Mesodermal cell (in vitro differentiated cells): Measurements from ENCODE around the gene PUS1.

Experiments used
- H3K27ac ChIP-seq: 2 replicates; pipeline ENCODE4 v1.7.0; 2013; ENCODE audit warnings: mild to moderate bottlenecking, low read depth, low read length, moderate library complexity; ENCODE audit not compliant: severe bottlenecking
- H3K36me3 ChIP-seq: 2 replicates; pipeline ENCODE4 v1.7.1; 2013; ENCODE audit warnings: mild to moderate bottlenecking, low read length, moderate library complexity; ENCODE audit not compliant: control insufficient read depth, insufficient read depth
- H3K4me1 ChIP-seq: one replicate; pipeline ENCODE4 v1.7.1; 2013; ENCODE audit warnings: mild to moderate bottlenecking, low read length; ENCODE audit not compliant: insufficient read depth, control insufficient read depth, poor library complexity, severe bottlenecking
- H3K4me3 ChIP-seq: 2 replicates; pipeline ENCODE4 v1.7.0; 2013; ENCODE audit warnings: low read length, control low read depth, mild to moderate bottlenecking; ENCODE audit not compliant: insufficient read depth, poor library complexity, severe bottlenecking; ENCODE audit errors: extremely low read depth
- H3K9me3 ChIP-seq: 2 replicates; pipeline ENCODE4 v1.7.1; 2013; ENCODE audit warnings: mild to moderate bottlenecking, low read length, moderate library complexity; ENCODE audit not compliant: control insufficient read depth
- WGBS, 2 experiments: methylation state at CpG; one replicate each; pipeline ENCODE4 v1.1.5; 2013; ENCODE audit warnings: missing lambda C conversion rate in 2 of 2; ENCODE audit not compliant: insufficient coverage in 2 of 2; 5-methylcytosine and 5-hydroxymethylcytosine counted together

PUS1 gene

DNA sequence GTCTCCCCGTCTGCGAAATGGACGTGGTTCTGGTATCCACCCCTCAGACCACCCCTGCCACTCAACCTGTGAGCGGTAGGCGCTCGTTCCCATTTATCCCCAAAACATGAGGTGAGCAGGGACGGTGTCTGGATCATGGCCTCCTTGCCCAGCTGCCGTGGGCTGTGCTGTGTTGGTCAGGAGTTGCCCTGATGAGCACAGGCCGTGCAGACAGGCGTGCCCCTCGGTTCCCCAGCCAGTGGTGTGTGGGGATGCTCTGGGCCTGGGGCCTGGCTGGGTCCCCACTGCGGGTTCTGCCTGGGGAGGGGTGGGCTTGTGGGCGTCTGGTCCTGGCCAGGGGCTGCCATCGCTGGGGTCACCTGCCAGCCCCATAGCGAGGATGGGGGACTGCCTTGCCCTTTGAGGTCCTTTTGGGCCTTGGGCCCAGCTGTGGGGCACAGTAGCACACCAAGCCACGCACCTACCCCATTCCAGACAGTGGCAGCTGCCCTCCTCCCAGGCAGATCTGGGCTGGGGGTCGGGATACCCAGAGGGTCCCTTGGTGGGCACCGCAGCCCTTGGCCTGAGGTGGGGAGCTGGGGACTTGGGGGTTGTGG, 11.3 kb upstream of the PUS1 start:
- WGBS, 2 experiments, result 94 to 96% methylated on average over 12 to 16 of the region's 18 CpGs
- H3K4me3 ChIP-seq, result no peak overlapping the region
- peaks cover 69% of the 10 kb centered on the region for H3K36me3 ChIP-seq
- peaks cover 2% of the 10 kb centered on the region for H3K4me1 ChIP-seq
- no peak overlapping the region for H3K27ac ChIP-seq
- H3K9me3 ChIP-seq, result no peaks in the 10 kb centered on the region

DNA sequence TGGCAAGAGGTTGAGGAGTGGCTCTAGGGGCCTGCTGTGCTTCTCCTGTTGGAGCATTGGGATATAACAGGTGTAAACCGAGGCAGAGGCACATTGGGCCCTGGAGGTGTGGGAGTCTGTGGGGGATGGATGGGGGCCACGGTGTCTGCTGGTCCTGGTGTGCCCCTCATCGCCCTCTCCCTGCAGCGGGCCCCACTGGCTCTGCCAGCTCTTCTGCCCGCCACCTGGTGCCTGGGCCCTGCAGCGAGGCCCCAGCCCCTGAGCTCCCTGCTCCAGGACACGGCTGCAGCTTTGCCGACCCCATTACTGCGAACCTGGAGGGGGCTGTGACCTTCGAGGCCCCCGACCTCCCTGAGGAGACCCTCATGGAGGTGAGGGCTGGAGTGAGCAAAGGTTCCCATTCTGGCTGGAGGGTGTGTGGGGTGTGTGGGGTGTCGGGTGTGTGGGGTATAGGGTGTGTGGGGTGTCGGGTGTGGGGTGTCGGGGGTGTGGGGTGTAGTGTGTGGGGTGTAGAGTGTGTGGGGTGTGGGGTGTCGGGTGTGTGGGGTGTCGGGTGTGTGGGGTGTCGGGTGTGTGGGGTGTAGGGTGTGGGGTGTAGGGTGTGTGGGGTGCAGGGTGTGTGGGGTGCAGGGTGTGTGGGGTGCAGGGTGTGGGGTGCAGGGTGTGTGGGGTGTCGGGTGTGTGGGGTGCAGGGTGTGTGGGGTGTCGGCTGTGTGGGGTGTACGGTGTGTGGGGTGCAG, 10.6 kb upstream of the PUS1 start:
- no peaks in the 10 kb centered on the region for H3K4me1 ChIP-seq
- no peak overlapping the region for H3K4me3 ChIP-seq
- H3K27ac ChIP-seq, result no peak overlapping the region
- peaks cover 70% of the 10 kb centered on the region for H3K36me3 ChIP-seq
- whole genome bisulfite sequencing, 2 experiments, result 89 to 97% methylated on average over 7 to 9 of the region's 20 CpGs
- H3K9me3 ChIP-seq, result no peaks in the 10 kb centered on the region

DNA sequence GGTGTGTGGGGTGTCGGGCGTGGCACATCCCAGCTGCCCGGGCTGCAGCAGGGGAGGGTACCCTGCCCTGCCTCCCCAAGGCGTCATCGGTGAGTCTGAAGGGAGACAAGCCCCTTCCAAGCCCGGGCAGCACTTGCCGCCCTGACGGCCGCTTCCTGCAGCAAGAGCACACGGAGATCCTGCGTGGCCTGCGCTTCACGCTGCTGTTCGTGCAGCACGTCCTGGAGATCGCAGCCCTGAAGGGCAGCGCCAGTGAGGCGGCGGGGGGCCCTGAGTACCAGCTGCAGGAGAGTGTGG, 10.1 kb upstream of the PUS1 start:
- peaks cover 66% of the 10 kb centered on the region for H3K36me3 ChIP-seq
- H3K27ac ChIP-seq, result no peak overlapping the region
- H3K4me1 ChIP-seq, result no peaks in the 10 kb centered on the region
- H3K9me3 ChIP-seq, result no peaks in the 10 kb centered on the region
- WGBS, 2 experiments, result 96 to 97% methylated on average over 16 to 17 of the region's 19 CpGs
- H3K4me3 ChIP-seq, result no peak overlapping the region

DNA sequence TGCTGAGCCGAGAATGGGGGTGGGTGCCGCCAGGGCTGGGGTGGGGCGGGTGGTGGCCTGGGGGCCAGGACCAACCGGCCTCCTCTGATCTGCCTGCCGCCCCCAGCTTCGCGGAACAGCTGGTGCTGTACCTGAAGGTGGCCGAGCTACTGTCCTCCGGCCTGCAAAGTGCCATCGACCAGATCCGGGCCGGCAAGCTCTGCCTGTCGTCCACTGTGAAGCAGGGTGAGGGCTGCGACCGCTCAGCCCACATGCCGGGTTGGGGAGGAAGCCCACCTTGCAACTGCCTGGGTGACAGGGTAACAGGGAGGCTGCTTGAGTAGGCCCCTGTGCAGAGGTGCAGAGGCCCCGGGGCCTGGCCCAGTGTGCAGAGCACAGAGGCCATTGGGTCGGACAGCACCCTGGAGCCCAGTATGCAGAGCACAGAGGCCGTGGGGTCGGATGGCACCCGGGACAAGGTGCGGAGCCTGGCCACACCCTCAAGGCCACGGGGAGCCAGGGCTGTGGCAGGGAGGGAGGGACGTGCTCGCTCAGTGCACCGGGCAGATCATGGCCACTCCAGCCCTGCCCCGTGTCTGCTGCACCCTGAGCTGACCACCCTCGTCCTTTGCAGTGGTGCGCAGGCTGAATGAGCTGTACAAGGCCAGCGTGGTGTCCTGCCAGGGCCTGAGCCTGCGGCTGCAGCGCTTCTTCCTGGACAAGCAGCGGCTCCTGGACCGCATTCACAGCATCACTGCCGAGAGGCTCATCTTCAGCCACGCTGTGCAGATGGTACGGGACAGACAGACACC, 9.5 kb upstream of the PUS1 start:
- WGBS, 2 experiments, result 95 to 97% methylated on average over 35 to 37 of the region's 37 CpGs
- Histone ChIP-seq H3K4me3 (no peak overlapping the region), H3K36me3 (peaks cover 60% of the 10 kb centered on the region), H3K4me1 (no peaks in the 10 kb centered on the region), H3K27ac (no peak overlapping the region), H3K9me3 (no peaks in the 10 kb centered on the region)

DNA sequence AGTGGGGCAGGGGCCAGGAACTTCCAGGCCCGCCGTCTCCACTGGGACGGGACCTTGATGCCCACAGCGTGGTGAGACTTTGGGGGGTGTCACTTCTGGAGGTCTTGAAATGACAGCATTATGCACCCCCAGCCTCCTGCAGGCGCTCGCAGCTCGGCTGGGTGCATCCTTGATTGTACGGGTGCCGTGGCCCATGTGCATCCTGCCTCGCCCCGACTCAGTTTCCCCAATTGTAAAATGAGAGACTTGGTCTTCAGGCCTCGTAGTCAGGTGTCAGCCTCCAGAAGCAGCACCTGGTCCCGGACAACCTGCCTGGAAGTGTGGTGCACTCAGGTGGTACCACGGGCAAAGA, 8.9 kb upstream of the PUS1 start:
- no peak overlapping the region for H3K4me3 ChIP-seq
- H3K4me1 ChIP-seq, result no peaks in the 10 kb centered on the region
- no peak overlapping the region for H3K27ac ChIP-seq
- H3K9me3 ChIP-seq, result no peaks in the 10 kb centered on the region
- WGBS, 2 experiments, result 97 to 98% methylated on average over 13 to 14 of the region's 14 CpGs
- peaks cover 55% of the 10 kb centered on the region for H3K36me3 ChIP-seq

DNA sequence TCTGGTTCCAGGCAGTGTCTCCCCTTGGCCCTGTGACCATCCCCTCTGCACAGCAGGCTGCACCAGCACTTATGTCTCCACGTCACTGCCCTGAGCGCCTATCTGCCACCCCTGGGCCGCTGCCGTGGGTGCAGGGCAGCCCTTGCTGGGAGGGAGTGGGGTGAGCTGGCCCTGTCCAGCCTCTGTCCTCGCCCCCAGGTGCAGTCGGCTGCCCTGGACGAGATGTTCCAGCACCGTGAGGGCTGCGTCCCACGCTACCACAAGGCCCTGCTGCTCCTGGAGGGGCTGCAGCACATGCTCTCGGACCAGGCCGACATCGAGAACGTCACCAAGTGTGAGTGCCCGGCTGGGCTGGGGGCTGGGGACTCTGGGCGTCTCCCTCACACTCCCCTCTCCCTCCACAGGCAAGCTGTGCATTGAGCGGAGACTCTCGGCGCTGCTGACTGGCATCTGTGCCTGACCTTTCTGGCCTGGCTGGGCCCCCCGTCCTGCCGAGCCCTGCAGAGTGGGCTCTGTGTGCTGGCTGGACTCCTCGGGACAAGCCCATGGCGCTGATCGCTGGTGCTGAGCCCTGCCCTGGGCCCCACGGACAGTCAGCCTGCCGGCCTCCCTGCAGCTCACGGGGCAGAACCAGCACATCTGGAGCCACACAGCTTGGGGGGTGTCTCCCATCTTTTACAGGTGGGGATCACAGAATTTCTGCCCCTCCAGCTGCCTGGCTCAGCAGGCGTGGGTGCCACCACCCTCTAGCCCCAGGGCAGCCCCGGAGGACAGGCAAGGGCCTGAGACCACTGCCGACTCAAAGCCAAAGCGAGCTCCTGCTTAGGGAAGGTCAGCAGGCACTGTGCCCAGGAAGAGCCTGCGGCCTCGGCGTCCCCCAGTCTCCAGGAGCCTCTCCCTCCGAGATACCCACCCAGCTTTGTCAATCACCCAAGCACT, 7.9 kb upstream of the PUS1 start:
- H3K4me3 ChIP-seq, result no peak overlapping the region
- no peaks in the 10 kb centered on the region for H3K4me1 ChIP-seq

DNA sequence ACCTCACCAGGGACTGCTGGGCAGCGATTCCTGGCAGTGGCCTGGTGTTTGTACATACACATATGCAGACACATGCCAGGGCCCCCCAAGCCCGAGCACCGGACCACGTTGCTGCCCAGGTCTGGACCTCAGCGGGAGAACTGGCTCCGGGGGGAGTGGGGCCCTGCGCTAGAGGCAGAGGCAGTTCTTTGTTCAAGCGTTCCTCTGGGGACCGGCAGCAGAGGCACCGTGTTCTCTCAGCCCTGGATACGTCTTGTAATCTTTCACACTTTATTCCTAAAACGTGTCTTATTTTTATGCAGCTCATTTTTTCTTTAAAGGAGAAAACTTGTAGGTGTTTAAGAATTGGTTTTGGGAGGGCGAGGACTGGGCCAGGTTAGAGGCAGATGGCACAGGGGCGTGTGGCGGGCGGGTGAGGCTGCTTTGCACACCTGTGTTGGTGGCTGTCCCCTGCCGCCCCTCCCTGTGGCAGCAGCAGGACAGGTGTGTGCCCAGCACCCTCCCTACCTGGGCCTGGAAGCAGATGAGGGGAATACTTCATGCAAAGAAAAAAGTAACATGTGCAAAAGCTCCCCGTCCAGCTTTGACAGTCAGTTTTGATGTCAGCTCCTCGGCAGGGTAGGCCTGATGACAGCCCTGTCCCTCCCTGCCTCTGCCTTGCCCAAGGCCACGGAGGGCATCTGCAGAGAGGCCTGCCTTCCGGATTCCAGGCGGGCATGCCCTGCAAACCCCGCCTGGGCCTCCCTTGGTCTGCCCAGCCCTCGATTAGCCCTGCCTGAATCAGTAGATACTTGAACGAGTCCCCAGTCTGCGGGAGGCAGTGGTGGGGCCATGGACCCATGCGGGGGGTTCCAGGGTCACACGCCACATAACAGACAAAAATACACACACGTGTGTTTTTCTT, 7.0 kb upstream of the PUS1 start:
- Histone ChIP-seq H3K27ac (no peak overlapping the region), H3K4me1 (no peaks in the 10 kb centered on the region), H3K9me3 (no peaks in the 10 kb centered on the region), H3K36me3 (peaks cover 40% of the 10 kb centered on the region), H3K4me3 (no peak overlapping the region)
- WGBS, 2 experiments, result 90 to 95% methylated on average over 18 to 24 of the region's 29 CpGs

More for the DNA sequence above, 7.9 kb upstream of the PUS1 start:
- no peaks in the 10 kb centered on the region for H3K9me3 ChIP-seq
- H3K36me3 ChIP-seq, result peaks cover 46% of the 10 kb centered on the region
- H3K27ac ChIP-seq, result no peak overlapping the region
- WGBS, 2 experiments, result 94 to 97% methylated on average over 32 to 35 of the region's 35 CpGs

DNA sequence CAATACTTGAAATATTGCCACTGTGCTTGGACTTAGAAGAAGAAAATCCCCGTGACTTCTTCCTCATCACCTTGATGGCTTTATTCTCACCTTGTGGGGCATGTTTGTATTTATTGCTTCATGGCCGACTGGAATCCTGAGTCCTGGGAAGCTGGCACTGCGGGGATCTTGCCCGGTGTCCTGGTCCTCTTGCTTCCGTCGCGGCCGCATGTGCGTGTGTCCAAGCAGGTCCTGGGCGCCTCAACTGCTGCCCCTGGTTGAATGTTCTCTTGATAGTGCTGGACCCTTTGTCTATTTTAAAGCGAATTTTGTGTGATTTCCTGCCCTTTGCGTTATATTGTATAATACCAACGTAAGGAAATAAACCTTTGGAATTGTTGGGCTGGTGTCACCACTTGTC, 6.3 kb upstream of the PUS1 start:
- no peaks in the 10 kb centered on the region for H3K4me1 ChIP-seq
- H3K27ac ChIP-seq, result no peak overlapping the region
- 94 to 96% methylated on average over 8 to 10 of the region's 13 CpGs for WGBS, 2 experiments
- peaks cover 34% of the 10 kb centered on the region for H3K36me3 ChIP-seq
- no peak overlapping the region for H3K4me3 ChIP-seq
- H3K9me3 ChIP-seq, result no peaks in the 10 kb centered on the region

DNA sequence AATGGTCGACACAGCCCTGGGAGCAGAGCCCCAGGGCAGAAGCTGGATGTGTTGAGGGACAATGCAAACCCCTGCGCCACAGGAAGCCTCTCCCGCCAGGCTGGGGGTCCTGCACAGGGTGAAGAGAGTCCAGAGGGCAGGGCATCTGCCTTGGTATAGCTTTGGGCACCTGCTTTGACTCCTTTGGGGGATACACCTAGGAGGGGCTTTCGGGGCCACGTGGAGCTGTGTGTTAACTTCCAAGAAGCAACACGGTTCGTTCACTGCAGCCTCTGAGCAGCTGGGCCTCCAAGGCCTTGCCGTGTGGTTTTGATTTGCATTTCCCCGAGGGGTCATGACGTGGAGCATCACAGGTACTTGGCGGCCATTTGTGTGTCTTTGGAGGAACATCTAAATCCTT, 5.8 kb upstream of the PUS1 start:
- no peak overlapping the region for H3K4me3 ChIP-seq
- peaks cover 34% of the 10 kb centered on the region for H3K36me3 ChIP-seq
- WGBS, 2 experiments, result 93 to 94% methylated on average over 5 to 9 of the region's 11 CpGs
- no peaks in the 10 kb centered on the region for H3K9me3 ChIP-seq
- H3K27ac ChIP-seq, result no peak overlapping the region
- H3K4me1 ChIP-seq, result no peaks in the 10 kb centered on the region
